H1 (cell line): Measurements from ENCODE around the gene TMEM39B. TPM values are rescaled to one million over a fixed set of nuclear protein-coding genes. Genes with fewer than 3 reads are reported as not detected.

Experiments
- CTCF ChIA-PET: fragments of 300-600 bp; sonication (Branson Sonifier 250); formaldehyde crosslinking; loops from one replicate; lab custom pipeline; 2021; ENCODE audit not compliant: partially characterized antibody; lab: Charles Lee
- POLR2A ChIA-PET: fragments of 300-600 bp; sonication (Branson Sonifier 250); formaldehyde crosslinking; loops from one replicate; lab custom pipeline; 2021; ENCODE audit warnings: inconsistent platforms; ENCODE audit not compliant: partially characterized antibody; lab: Charles Lee
- DNase-seq, 2 experiments: peaks; one replicate each; pipeline versions ENCODE4 v3.0.0 to v3.0.0-alpha.2; 2010 to 2022; ENCODE audit warnings: low spot score in 2 of 2, low read depth in 1 of 2, mixed read lengths in 1 of 2
- FAIRE-seq: peaks from 2 replicates; lab custom pipeline; 2011; peaks lifted over from hg19 to GRCh38; lab: Jason Lieb, UNC
- H2AFZ ChIP-seq: 2 replicates; pipeline ENCODE4 v1.8.1; 2012; ENCODE audit warnings: low read length, inconsistent platforms
- H2AK5ac ChIP-seq: 2 replicates; pipeline ENCODE4 v1.6.1; 2013; ENCODE audit warnings: low read depth, low read length
- H2BK120ac ChIP-seq: replicated peaks from 2 replicates; pipeline ENCODE3; 2013; ENCODE audit warnings: low read depth, low read length, inconsistent platforms
- H2BK12ac ChIP-seq: 2 replicates; pipeline ENCODE4 v1.6.1; 2013; ENCODE audit warnings: low read depth, low read length
- H2BK15ac ChIP-seq: 2 replicates; pipeline ENCODE4 v1.6.1; 2013; ENCODE audit warnings: low read length
- H2BK20ac ChIP-seq: 2 replicates; pipeline ENCODE4 v1.6.1; 2013; ENCODE audit warnings: low read length
- H2BK5ac ChIP-seq: 2 replicates; pipeline ENCODE4 v1.6.1; 2013; ENCODE audit warnings: low read depth, low read length
- H3K14ac ChIP-seq: 2 replicates; pipeline ENCODE4 v1.6.1; 2013; ENCODE audit warnings: inconsistent platforms; ENCODE audit not compliant: insufficient read length
- H3K18ac ChIP-seq: 2 replicates; pipeline ENCODE4 v1.6.1; 2013; ENCODE audit warnings: low read length; ENCODE audit errors: extremely low read depth
- H3K23ac ChIP-seq: 2 replicates; pipeline ENCODE4 v1.6.1; 2013; ENCODE audit warnings: inconsistent platforms; ENCODE audit not compliant: insufficient read length
- H3K23me2 ChIP-seq: 2 replicates; pipeline ENCODE4 v1.6.1; 2013; ENCODE audit warnings: low read depth, low read length
- H3K27ac ChIP-seq: 2 replicates; pipeline ENCODE4 v1.6.1; 2011; ENCODE audit warnings: low read depth, low read length, inconsistent platforms
- H3K27me3 ChIP-seq, 4 experiments: replicated peaks in 1 of 4; 1 replicate in 1 of 4; 2 replicates in 3 of 4; pipeline versions ENCODE4 v1.6.1 to v1.8.1; 2011 to 2013; ENCODE audit warnings: low read length in 3 of 4, mild to moderate bottlenecking in 3 of 4, inconsistent platforms in 2 of 4, mixed read lengths in 2 of 4, moderate library complexity in 1 of 4; ENCODE audit not compliant: control insufficient read depth in 3 of 4, insufficient read depth in 3 of 4; ENCODE audit errors: extremely low read depth in 1 of 4
- H3K36me3 ChIP-seq, 4 experiments: 2 replicates each; pipeline versions ENCODE4 v1.6.1 to v1.8.1; 2011 to 2013; ENCODE audit warnings: mild to moderate bottlenecking in 4 of 4, low read length in 3 of 4, moderate library complexity in 2 of 4, control low read depth in 1 of 4, inconsistent platforms in 1 of 4; ENCODE audit not compliant: insufficient read depth in 4 of 4, control insufficient read depth in 2 of 4
- H3K4ac ChIP-seq: replicated peaks from 2 replicates; pipeline ENCODE3; 2013; ENCODE audit warnings: low read length, low read depth, mixed read lengths, inconsistent platforms; ENCODE audit not compliant: insufficient read length
- H3K4me1 ChIP-seq, 4 experiments: replicated peaks in 1 of 4; 1 replicate in 1 of 4; 2 replicates in 3 of 4; pipeline versions ENCODE4 v1.6.1 to v1.8.1; 2011 to 2013; ENCODE audit warnings: low read length in 3 of 4, inconsistent platforms in 2 of 4, mixed read lengths in 1 of 4; ENCODE audit not compliant: insufficient read depth in 4 of 4, control insufficient read depth in 3 of 4
- H3K4me2 ChIP-seq, 2 experiments: 2 replicates each; pipeline versions ENCODE4 v1.6.1 to v1.8.1; 2011 to 2013; ENCODE audit warnings: low read depth in 2 of 2, low read length in 2 of 2, control low read depth in 1 of 2, inconsistent platforms in 1 of 2, mild to moderate bottlenecking in 1 of 2; ENCODE audit not compliant: insufficient read depth in 1 of 2
- H3K4me3 ChIP-seq, 4 experiments: fragments of 200-600, 300-600 bp in 1 of 4; sonication (generic), shearing (Covaris generic), sonication (Bioruptor Twin) in 1 of 4; 2 replicates each; pipeline versions ENCODE4 v1.5.1 to v1.8.1; 2011 to 2016; ENCODE audit warnings: low read length in 4 of 4, low read depth in 3 of 4, control low read depth in 2 of 4, inconsistent platforms in 2 of 4, mild to moderate bottlenecking in 2 of 4, mixed read lengths in 1 of 4, moderate library complexity in 1 of 4; ENCODE audit not compliant: insufficient read depth in 2 of 4; ENCODE audit errors: extremely low read depth in 1 of 4
- H3K56ac ChIP-seq: replicated peaks from 2 replicates; pipeline ENCODE3; 2013; ENCODE audit warnings: low read depth, mild to moderate bottlenecking, mixed read lengths, low read length, inconsistent platforms; ENCODE audit not compliant: insufficient read length
- H3K79me1 ChIP-seq: 2 replicates; pipeline ENCODE4 v1.6.1; 2013; ENCODE audit warnings: low read depth, low read length, control low read depth
- H3K79me2 ChIP-seq, 2 experiments: 2 replicates each; pipeline versions ENCODE4 v1.6.1 to v1.8.1; 2012 to 2013; ENCODE audit warnings: low read length in 2 of 2, mild to moderate bottlenecking in 2 of 2, inconsistent platforms in 1 of 2; ENCODE audit not compliant: insufficient read depth in 2 of 2, control insufficient read depth in 1 of 2
- H3K9ac ChIP-seq, 4 experiments: replicated peaks in 1 of 4; 1 replicate in 1 of 4; 2 replicates in 3 of 4; pipeline versions ENCODE4 v1.6.1 to v1.8.1; 2011 to 2013; ENCODE audit warnings: low read depth in 3 of 4, low read length in 3 of 4, control low read depth in 2 of 4, mild to moderate bottlenecking in 2 of 4, moderate library complexity in 2 of 4, inconsistent platforms in 1 of 4; ENCODE audit errors: extremely low read depth in 1 of 4
- H3K9me3 ChIP-seq, 2 experiments: 2 replicates each; pipeline versions ENCODE4 v1.6.1 to v1.8.1; 2012 to 2013; ENCODE audit warnings: mild to moderate bottlenecking in 2 of 2, moderate library complexity in 2 of 2, control low read depth in 1 of 2, inconsistent platforms in 1 of 2, low read depth in 1 of 2, low read length in 1 of 2, mixed read lengths in 1 of 2; ENCODE audit not compliant: insufficient read depth in 2 of 2
- H4K20me1 ChIP-seq, 2 experiments: replicated peaks in 1 of 2; 2 replicates each; pipeline versions ENCODE3 to v1.8.1; 2011 to 2013; ENCODE audit warnings: inconsistent platforms in 2 of 2, low read length in 2 of 2, mild to moderate bottlenecking in 1 of 2; ENCODE audit not compliant: insufficient read depth in 2 of 2, control insufficient read depth in 1 of 2
- H4K5ac ChIP-seq: 2 replicates; pipeline ENCODE4 v1.6.1; 2013; ENCODE audit warnings: low read length, low read depth, mixed read lengths, inconsistent platforms; ENCODE audit not compliant: insufficient read length
- H4K8ac ChIP-seq: 2 replicates; pipeline ENCODE4 v1.8.0; 2013; ENCODE audit warnings: mild to moderate bottlenecking, moderate library complexity, low read length, inconsistent platforms; ENCODE audit not compliant: insufficient read depth; ENCODE audit errors: extremely low read depth
- H4K91ac ChIP-seq: replicated peaks from 2 replicates; pipeline ENCODE3; 2013; ENCODE audit warnings: low read length, mixed read lengths, inconsistent platforms; ENCODE audit not compliant: insufficient read length
- ASH2L ChIP-seq: fragments of 200-600, 300-600 bp; sonication (generic); IDR thresholded peaks from one replicate; pipeline ENCODE4 v1.7.1; 2017; ENCODE audit warnings: low read length
- CHD1 ChIP-seq: IDR thresholded peaks from 2 replicates; pipeline ENCODE4 v1.6.1; 2012; ENCODE audit warnings: low read depth, low read length, improper control_type of control experiment
- EP300 ChIP-seq, 2 experiments: IDR thresholded peaks; 1 replicate in 1 of 2; 2 replicates in 1 of 2; pipeline ENCODE4 v1.6.1; 2011 to 2012; ENCODE audit warnings: low read depth in 2 of 2, low read length in 2 of 2, mild to moderate bottlenecking in 2 of 2, borderline replicate concordance in 1 of 2, inconsistent platforms in 1 of 2, moderate library complexity in 1 of 2
- SIX5 ChIP-seq: IDR thresholded peaks from 2 replicates; pipeline ENCODE4 v1.6.1; 2011; ENCODE audit warnings: mild to moderate bottlenecking, low read depth, low read length
- TEAD4 ChIP-seq: IDR thresholded peaks from 2 replicates; pipeline ENCODE4 v1.6.1; 2012; ENCODE audit warnings: low read depth, low read length, inconsistent platforms, mixed read lengths
- WGBS, 2 experiments: shearing (Covaris generic) in 1 of 2; methylation state at CpG; one replicate each; pipeline versions ENCODE4 v1.1.6 to v1.1.7; 2013 to 2015; ENCODE audit warnings: low lambda C conversion rate in 2 of 2, mixed read lengths in 2 of 2, inconsistent platforms in 1 of 2, low coverage in 1 of 2, missing lambda C conversion rate in 1 of 2; ENCODE audit not compliant: insufficient replicate concordance in 2 of 2, insufficient coverage in 1 of 2, insufficient read length in 1 of 2; ENCODE audit errors: extremely low coverage in 1 of 2, missing lambda C conversion rate in 1 of 2; 5-methylcytosine and 5-hydroxymethylcytosine counted together
- polyA plus RNA-seq, 7 experiments: library from polyadenylated mRNA; depleted of rRNA in 3 of 7; stranded (reverse) in 5 of 7; unstranded in 2 of 7; fragments of >200 nt in 5 of 7; fragments of 200-250 nt in 2 of 7; gene quantifications; 1 replicate in 5 of 7; 2 replicates in 1 of 7; 4 replicates in 1 of 7; pipeline versions ENCODE4 v1.2.1 to v1.2.3, GENCODE V29; 2011 to 2013; ENCODE audit warnings: missing spikeins in 2 of 7, mixed read lengths in 2 of 7
- total RNA-seq: library from RNA; stranded (reverse); fragmentation: NEBNext Ultra II Directional; extraction: Animal tissue kit (Norgen Biotek cat#: 25700); gene quantifications from 2 replicates; pipeline ENCODE4 v1.2.1, GENCODE V29; 2021

TMEM39B gene
- total and polyA plus RNA-seq, 2 of the 8 experiments (the other 6 are each of a cell fraction or from before 2014, with no cell fraction given): 25.3 to 32.7 TPM

- Histone ChIP-seq H2BK15ac (no peak overlapping the region), H3K9me3 (no peaks in the 10 kb centered on the region), H3K56ac (no peak overlapping the region), H3K4ac (no peak overlapping the region), H2AFZ (no peak overlapping the region), H3K27me3 (no peaks in the 10 kb centered on the region), H3K4me1 (no peaks in the 10 kb centered on the region), H3K79me2 (peaks cover 8 to 84% of the 10 kb centered on the region in 2 experiments), H2BK20ac (no peak overlapping the region), H3K9ac (no peak overlapping the region), H2BK5ac (no peak overlapping the region), H3K4me3 (no peak overlapping the region), H3K23ac (no peak overlapping the region), H2BK120ac (no peak overlapping the region), H4K5ac (no peak overlapping the region), H4K20me1 (peaks cover 22% of the 10 kb centered on the region in 2 experiments), H3K14ac (no peak overlapping the region), H3K18ac (no peak overlapping the region), H3K23me2 (no peaks in the 10 kb centered on the region), H2AK5ac (no peak overlapping the region), H2BK12ac (no peak overlapping the region), H4K91ac (no peak overlapping the region), H3K79me1 (peaks cover 7% of the 10 kb centered on the region), H4K8ac (no peak overlapping the region), H3K27ac (no peak overlapping the region), H3K36me3 (peaks cover 19 to 54% (median 43%) of the 10 kb centered on the region in 4 experiments), H3K4me2 (no peak overlapping the region)
- ChIA-PET CTCF (interaction anchor here (1.1 kb wide), 1 partner anchor 16 kb away, joined by 3 read pairs; no protein-coding TSS in a partner anchor), POLR2A (interaction anchor here (0.8 to 2.1 kb wide), 2 partner anchors 8 to 19 kb away, joined by 3 to 6 read pairs; partner anchors contain the start of gene KHDRBS1)
- FAIRE-seq (no peak), DNase-seq (no peak)
- TF ChIP-seq ASH2L (no peak), EP300 (IDR thresholded peaks at IDR 0.05; ENCODE audit: borderline replicate concordance in 1 of 2, low read depth in 2 of 2, low read length in 2 of 2) (no peak), TEAD4 (no peak), SIX5 (no peak), CHD1 (no peak)
- 91% methylated on average over 2 of the region's 2 CpGs; no CpG with 5 or more reads in 1 of the 2 experiments for WGBS, 2 experiments
Observed at GRCh38 chr1:32032275-32032615, 40.5 kb upstream of the TMEM39B start.
